GM18505 (cell line): ENCODE data around the gene JAK1.
"Not testable (repeated sequence)": the region's sequence is repeated elsewhere in the genome, so short reads cannot be mapped to it uniquely, and the experiment has no call there.

Experiments used
- ATAC-seq: cut with Tn5 transposase; IDR thresholded peaks from one replicate; pipeline ENCODE4 v1.9.1; 2021; ENCODE audit not compliant: unreplicated experiment
- POLR2A ChIP-seq: IDR thresholded peaks from 4 replicates; pipeline ENCODE4 v1.6.1; 2011; ENCODE audit warnings: borderline replicate concordance; ENCODE audit not compliant: insufficient read depth, insufficient read length; ENCODE audit errors: extremely low read depth

The JAK1 gene

DNA sequence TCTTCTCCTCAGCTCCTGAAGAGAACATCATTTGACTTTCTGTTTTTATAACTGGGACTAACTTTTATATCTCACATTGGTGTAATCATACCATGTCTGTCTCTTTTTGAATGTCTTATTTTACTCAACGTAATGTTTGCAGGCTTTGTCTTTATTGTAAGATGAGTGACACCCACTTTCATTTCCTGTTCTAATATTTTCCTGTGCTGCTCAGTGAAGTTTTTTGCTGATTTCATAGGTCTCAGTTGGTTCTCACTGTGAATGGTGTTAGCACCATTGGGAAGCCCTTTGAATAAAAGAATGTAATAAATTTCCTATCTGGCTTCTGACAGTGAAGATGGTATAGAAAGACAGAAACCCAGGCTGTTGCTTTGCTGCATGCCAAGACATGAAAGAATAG, 137.5 kb downstream of the JAK1 start:
- TF ChIP-seq POLR2A = no peak
- ATAC-seq = no peak

DNA sequence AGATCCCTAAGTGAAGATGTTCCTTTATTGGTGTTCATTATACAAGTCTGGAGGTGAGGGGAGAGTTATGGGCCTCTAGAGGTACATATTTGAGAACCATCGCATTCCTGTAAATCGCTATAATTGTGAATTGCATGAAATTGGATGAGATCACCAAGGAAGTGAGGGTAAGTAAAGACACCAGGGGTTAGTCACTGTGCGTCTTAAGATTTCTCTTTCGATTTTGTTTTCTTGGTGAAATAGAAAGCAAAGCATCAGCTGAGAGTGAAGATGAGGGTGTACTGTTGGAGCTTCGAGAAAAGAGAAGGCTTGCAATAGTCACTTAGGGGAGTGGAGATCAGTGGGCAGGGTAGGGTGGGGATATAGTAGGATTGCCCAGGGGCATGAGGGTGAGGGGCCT, 139.4 kb downstream of the JAK1 start:
- TF ChIP-seq POLR2A = no peak
- no peak for ATAC-seq

DNA sequence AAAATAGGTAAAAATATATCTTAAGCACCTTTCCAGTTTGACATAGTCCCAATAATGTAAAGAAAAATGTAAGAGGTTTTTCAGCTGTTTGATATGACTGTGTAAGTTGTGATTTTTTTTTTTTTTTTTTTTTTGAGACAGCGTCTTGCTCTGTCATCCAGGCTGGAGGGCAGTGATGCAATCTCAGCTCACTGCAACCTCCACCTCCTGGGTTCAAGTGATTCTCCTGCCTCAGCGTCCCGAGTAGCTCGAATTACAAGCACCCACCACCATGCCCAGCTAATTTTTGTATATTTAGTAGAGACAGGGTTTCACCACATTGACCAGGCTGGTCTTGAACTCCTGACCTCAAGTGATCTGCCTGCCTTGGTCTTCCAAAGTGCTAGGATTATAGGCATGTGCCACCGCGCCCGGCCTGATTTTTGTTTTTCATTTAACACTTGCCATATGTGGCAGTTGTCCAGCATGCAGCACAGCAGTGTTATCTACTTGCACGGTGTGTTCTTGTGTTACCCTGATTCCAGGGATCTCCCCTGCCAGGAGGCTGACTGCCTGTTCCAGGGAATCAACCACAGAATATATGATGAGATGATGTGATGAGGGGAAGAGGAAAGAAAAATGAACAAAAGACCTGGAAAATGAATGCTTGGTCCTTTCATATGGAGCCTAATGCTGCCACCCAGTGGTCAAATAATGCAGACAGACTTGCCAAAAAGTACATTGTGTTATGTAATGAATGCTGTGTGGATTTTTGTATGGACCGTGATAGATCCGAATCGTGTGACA, 142.5 kb downstream of the JAK1 start:
- no peak for TF ChIP-seq POLR2A
- ATAC-seq = no peak

DNA sequence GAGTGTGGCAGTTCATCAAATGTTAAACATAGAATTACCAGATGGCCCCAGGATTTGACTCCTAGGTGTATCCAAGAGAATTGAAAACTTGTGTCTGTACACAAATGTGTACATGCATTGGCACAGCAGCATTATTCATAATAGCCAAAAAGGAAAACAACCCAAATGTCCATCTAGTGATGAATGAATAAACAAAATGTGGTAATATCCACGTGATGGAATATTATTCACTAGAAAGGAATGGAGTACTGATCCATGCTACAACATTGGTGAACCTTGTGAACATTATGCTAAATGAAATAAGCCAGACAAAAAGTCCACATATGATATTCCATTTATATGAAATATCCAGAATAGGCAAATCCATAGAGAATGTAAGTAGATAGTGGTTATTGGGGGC, 143.7 kb downstream of the JAK1 start:
- ATAC-seq = no peak

DNA sequence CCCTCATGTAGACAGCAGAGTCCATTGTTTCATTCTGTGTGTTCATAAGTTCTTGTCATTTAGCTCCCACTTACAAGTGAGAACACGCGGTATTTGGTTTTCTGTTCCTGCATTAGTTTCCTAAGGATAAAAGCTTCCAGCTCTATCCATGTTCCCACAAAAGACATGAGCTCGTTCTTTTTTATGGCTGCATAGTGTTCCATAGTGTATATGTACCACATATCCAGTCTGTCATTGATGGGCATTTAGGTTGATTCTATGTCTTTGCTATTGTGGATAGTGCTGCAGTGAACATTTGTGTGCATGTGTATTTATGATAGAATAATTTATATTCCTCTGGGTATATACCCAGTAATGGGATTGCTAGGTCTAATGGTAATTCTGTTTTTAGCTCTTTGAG, 145.8 kb downstream of the JAK1 start:
- not testable (repeated sequence) for ATAC-seq

More for the DNA sequence above, 143.7 kb downstream of the JAK1 start:
- no peak for TF ChIP-seq POLR2A

DNA sequence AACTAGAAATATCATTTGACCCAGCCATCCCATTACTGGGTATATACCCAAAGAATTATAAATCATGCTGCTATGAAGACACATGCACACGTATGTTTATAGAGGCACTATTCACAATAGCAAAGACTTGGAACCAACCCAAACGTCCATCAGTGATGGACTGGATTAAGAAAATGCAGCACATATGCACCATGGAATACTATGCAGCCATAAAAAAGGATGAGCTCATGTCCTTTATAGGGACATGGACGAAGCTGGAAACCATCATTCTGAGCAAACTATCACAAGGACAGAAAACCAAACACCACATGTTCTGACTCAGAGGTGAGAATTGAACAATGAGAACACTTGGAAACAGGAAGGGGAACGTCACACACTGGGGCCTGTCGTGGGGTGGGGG, 149.0 kb downstream of the JAK1 start:
- ATAC-seq = not testable (repeated sequence)

DNA sequence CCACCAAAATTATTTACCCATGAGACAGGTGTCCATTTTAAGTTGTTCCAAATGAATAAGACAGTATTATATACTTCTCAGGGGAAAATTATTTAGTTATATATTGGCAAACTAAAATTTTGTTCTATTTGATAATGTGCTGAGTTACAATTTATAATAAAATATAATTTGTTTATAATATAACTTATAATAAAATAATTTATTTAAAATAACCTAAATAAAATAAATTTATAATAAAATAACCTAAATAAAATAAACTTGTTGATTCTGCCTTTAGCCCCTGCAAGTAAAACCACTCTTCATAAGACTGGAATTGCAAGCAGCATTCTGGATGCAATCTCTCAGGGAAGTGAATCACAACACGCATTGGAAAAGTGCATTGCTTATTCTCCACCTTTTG, 151.9 kb downstream of the JAK1 start:
- no peak for TF ChIP-seq POLR2A

DNA sequence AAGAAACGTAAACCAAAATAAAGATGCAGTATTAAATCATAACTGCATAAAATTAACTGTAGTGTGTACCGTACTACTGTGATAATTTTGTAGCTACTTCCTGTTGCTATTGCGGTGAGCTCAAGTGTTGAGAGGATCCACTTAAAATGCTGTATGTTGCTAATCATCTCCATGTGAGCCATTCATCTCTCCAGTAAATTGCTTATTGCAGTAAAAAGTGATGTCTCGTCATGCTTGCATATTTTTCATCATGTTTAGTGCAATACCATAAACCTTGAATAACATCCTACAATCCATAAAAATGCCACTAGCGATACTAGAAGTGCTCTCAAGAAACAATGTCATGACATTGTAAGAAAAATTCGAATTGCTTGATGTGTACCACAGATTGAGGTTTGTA, 155.2 kb downstream of the JAK1 start:
- no peak for ATAC-seq
- no peak for TF ChIP-seq POLR2A

More for the DNA sequence above, 151.9 kb downstream of the JAK1 start:
- ATAC-seq = no peak

DNA sequence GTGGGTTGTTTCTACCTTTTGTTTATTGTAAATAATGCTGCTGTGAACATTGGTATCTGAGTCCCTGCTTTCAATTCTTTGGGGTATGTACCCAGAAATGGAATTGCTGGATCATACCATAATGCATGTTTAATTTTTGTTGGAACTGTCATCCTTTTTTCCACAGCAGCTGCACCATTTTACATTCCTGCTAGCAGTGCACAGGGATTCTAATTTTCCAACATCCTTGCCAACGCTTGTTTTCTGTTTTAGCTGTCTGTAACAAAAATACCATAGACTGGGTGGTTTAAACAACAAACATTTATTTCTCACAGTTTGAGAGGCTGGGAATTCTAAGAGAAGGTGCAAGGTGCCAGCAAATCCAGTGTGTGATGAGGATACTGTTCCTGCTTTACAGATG, 156.3 kb downstream of the JAK1 start:
- no peak for TF ChIP-seq POLR2A
- ATAC-seq = no peak

DNA sequence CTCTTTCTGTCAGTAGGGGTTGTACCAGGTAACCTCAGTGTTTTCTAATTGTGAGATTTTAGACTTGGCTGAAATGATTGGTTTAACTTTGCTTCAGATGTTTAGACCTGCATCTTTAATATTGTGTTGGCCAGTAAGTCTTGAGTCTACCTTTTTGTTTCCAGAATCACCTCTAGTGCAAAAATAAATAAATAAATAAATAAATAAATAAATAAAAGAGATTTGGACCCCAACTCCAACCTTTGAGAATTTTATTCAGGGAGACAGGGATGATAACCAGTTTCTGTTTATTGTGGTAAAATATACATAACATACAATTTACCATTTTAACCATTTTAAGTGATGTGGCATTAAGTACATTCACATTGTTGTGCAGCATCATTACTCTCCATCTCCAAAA, 157.0 kb downstream of the JAK1 start:
- ATAC-seq = no peak
- no peak for TF ChIP-seq POLR2A

DNA sequence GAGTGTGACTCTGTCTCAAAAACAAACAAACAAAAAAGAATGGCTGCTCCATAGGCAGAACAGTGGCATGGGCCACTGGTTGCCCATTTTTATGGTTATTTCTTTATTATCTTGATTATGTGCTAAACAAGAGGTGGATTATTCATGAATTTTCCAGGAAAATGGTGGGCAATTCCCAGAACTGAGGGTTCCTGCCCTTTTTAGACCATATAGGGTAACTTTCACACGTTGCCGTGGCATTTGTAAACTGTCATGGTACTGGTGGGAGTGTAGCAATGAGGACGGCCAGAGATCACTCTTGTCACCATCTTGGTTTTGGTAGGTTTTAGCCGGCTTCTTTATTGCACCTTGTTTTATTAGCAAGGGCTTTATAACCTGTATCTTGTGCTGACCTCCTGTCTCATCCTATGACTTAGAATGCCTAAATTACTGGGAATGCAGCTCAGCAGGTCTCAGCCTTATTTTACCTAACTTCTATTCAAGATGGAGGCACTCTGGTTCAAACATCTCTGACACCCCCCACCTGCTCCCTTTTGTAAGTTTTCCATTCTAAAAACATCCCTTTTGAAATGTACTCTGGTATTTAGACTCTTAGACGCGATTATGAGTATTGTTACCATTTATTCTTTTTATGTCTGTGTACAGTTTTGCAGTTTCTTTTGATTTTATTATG, 164.4 kb downstream of the JAK1 start:
- no peak for TF ChIP-seq POLR2A
- no peak for ATAC-seq

DNA sequence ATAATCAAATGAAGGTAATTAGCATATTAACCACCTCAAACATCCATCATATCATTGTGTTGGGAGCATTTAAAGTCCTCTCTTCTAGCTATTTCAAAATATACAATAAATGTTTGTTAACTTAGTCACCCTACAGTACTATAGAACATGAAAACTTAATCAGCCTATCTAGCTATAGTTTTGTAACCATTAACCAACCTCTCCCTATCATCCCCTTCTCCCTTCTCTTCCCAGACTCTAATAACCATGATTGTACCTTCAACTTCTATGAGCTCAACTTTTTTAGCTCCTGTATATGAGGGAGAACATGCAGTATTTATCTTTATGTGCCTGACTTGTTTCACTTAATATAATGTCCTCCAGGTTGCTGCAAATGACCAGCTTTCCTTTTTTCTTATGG, 167.5 kb downstream of the JAK1 start:
- ATAC-seq = no peak

DNA sequence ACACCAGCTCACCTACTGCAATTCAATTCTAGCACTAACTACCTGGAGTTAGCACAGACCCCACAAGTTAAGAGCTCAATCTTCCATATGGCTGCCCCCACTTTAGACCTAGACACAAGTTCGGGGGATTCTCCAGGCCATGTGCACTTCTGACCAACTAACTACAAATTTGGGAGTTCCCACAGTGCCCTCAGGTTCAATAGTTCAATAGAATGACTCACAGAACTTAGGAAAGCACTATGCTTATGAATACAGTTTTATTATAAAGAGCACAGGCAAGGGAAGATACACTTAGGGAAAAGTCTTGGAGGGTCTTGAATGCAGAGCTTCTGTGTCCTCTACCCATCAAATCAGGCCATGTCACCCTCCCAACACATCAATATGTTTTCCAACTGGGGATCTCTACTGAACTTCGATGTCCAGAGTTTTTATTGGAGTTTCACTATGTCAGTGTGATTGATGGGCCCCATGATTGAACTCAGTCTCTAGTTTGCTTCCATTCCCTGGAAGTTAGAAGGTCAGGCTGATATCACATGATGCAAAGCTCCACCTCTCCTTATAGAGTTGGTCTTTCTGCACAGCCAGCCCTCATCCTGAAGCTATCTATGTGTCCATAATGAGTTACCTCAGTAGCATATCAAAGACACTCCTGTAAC, 175.4 kb downstream of the JAK1 start:
- no peak for TF ChIP-seq POLR2A
- no peak for ATAC-seq

More for the DNA sequence above, 167.5 kb downstream of the JAK1 start:
- no peak for TF ChIP-seq POLR2A
